ENCODE results near the gene FAM120A.

The FAM120A gene

DNA sequence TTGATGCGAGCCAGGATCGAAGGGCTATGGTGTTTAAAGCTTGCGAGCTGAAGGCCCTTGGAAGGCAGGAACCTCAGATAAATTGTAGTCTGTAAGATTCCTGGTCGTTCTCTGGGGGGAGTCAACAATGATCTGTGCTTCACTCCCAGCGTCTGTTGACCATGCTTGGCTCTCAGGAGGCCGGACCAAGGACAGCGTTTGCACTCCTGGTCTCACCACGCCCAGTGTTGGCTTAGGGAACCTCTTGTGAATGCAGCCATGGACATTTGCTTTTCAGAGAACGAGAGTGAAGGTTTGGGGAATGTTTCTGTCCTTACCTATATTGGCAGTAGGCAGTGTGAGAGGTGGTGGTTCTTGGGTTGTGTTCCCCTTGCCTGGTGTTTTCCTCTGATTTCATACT, 62.1 kb downstream of the FAM120A start:
- DNase-seq, result no peak

DNA sequence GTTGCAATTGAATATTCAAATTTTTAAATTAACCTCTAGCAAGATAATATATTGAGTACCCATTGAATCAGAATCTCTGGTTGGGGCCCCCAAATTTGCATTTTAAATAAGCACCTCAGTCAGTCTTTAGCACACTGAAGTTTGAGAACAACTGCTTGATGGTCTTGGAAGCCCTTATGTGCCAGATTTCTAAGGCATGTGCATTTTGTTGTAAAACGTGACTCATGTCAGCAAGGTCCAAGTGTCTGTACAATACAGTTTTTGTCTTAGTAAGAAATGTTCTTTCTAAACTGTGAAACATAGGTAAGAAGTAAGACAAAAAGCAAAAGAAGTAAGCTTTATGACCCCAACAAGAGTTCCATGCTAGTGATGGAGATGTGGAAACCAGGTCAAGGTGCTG, 65.8 kb downstream of the FAM120A start:
- no peak for DNase-seq

DNA sequence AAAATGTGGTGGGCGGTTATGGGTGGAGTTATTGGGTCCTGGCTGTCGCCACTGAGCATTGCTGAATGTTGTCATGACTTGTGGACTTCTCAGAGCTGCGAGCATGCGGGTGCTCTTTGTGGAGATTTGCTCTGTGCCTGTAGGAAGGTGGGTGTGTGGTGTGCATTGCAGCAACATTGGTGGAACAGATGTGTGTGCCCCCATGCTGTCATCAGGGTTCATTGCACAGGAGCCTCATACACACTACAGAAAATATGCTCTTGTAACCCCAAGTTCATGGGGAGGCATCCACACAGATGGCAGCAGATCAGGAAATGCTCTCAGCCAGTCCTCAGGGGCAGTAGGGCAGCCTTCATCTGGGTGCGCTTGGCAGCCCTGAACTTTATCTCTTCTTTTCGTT, 69.0 kb downstream of the FAM120A start:
- DNase-seq, result no peak

DNA sequence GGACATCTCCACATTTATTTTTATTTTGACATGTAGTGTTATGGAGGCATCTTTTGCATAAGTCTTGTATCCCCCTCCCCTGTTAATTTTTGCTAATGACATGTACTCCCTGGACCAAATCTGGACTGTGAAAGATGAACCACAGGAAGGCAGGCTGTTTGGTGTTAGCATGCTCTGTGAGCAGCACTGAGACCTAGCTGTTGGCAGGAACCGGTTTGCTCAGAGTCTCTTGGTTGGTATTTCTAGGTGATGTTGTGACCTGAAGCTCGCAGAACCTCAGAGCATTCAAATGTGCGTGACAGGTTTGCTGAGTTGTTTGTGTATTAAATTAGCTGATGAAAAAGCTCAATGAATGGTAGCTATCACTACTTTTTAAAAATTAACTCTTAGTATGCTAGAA, 71.3 kb downstream of the FAM120A start:
- DNase-seq, result no peak

DNA sequence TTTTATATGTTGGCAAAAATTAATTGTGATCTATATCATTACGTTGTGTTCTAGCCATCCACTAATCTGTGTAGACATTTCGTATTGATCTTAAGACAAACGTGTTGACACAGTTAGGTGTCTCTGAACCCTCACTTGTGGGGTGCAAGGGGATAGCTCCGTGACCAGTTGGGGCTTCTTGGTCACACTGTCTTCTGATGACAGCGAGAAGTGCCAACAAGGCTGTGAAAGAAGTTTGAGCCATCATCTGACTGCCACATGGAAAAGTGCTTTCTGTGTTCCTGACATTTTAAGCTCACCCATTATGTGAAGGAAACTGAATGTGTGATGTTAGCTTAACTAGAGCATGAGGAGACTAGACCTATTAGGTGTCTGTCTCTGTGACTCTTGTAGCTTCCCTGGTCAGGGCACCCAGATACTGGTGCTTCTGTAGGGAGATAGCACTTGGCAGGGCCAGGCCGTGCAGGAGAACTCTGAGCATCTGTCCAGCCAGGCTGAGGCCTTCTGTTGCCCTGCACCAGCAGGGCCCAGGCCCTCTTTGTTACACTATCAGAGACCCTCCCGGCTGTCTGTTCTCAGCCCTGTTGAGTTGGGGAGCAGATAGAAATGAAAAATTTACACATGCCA, 72.1 kb downstream of the FAM120A start:
- no peak for DNase-seq

DNA sequence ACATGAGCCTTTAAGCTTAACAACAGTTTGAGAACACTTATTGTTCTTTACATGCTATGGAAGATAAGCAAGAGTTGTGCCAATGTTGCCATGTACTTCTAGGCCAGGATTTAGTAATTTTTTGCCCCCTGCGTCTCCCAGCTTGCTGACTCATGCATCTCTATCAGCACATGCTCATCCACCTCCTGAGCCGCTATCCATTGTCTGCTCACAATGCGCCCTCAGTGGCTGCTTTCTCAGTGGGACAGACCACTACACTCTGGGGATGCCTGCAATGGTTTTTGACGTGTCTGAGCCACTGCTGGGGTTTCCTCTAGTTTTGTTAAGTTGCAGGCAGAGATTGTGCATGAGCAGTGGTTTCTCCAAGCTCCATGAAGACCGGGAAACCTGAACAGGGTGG, 74.0 kb downstream of the FAM120A start:
- no peak for DNase-seq

DNA sequence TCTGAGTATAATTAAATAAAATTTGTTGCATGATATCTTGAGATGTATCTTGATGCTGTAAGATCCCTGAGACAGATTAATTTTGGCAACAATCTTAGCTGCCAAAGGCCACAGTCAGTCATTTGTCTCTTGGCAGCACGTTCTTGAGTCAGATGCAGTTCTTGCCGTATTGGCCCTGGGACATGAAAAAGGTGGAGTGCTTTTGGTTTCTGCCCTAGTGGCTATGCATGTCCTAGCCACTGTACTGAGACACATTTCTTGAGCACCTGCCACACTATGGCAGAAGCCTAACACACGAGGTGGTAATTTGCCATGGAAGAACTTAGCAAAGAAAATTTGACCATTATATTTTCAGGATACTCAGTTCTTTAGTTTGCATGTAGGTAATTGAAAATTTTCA, 79.9 kb downstream of the FAM120A start:
- no peak for DNase-seq

DNA sequence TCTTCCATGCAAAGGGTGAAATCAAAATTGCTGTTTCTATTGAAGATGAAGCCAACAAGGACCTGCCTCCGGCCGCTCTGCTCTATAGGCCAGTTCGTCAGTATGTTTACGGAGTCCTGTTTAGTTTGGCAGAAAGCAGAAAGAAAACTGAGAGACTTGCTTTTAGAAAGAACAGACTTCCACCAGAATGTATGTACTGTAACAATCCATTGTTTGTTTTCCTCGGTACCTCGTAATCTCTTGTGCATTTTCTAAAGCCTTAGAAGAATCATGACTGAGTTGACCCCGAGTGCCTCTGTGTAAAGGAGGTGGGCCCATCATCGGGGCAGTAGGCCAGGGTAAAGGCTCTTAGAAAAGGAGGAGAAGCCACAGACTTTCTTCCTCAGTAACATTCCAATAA, 80.7 kb downstream of the FAM120A start:
- DNase-seq, result no peak

DNA sequence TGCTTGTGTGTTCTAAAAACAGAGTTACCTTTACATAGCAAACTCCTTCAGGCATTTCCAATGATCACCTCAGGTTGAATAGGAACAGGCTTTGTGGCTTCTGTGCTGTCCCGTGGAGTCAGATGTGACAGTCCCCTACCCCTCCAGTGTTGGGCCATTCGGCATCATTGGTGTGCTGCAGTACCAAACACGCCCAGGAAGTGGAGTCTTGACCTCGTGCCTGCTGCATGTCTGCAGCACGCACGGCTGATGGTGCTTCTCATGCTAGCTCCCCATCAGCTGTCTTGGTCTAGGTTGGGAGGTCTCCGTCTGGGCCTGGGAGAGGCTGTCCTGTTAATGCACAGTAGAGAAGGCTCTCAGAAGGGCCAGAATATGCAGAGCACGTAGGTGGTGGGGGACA, 82.4 kb downstream of the FAM120A start:
- DNase-seq, result no peak

DNA sequence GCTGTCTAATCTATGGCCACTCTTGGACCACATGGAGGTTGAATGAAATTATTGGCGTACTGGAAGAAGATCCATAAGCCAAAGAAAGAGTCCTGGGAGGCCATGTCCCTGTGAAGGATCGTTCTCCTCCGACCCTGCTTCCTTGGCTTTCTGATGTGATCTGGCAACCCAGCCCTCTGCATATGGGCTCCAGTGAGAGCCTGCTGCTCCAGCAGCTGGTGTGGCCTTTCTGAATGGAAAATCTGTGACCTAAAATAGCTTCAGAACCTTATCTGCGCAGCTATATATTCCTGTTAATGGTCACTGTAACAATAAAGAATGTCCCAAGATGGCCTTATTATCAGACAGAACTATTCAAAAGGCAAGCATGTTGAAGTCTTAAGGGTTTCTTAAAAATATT, 84.7 kb downstream of the FAM120A start:
- DNase-seq, result no peak

DNA sequence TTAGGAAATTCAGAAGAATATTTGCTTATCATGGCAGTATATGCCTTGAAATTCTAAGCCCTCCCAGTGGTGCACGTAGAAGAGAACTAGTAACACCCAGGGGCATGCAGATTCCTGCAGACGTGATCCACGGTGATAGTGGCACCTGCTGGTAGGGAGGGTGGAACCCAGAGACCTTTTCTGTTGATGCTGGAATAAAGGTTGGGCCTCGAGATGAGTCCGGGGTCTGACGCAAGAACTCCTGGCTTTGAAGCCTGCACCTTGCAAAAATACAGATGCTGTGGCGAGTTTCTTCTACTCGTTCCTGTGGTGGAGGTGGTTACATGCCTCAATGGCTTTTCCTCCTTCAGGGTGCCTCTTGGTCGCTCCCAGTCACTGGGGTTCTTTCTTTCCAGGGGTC, 85.4 kb downstream of the FAM120A start:
- DNase-seq, result no peak

DNA sequence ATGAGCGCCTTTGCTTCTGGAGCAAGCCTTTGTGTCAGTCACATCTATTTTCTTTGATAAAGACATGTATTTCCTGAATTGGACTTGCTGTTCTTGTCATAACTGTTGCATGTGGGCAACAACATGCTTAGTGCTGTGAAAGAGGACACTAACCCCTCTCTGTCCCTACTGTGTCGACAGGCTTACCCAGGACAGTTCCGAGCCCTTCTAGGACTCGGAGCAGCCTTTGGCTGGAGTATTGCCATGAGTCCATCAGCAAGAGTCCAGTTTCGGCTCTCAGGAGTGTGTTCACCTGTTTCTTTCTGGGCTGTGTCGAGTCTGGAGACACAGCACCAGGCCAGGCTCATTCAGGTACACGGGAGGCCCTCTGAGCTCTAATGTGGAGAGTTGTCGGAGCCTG, 88.8 kb downstream of the FAM120A start:
- DNase-seq, result no peak

DNA sequence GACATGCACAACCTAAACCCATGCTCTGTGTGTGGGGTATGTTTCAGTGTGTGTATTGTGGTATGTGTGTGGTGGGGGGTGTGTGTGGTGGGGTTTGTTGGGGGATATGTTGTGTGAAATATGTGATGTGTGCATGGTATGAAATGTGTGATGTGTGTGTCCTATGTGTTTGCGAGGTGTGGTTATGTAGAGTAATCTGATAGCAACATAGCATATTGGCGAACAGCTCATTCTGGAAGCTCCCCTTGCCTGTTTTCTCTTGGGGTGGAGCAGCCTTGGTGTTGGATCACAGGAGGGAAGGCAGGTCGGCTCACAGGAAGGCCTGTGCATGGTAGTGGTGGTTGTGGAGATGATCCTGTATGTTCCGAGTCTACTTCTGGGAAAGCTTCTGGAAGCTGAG, 89.5 kb downstream of the FAM120A start:
- no peak for DNase-seq

DNA sequence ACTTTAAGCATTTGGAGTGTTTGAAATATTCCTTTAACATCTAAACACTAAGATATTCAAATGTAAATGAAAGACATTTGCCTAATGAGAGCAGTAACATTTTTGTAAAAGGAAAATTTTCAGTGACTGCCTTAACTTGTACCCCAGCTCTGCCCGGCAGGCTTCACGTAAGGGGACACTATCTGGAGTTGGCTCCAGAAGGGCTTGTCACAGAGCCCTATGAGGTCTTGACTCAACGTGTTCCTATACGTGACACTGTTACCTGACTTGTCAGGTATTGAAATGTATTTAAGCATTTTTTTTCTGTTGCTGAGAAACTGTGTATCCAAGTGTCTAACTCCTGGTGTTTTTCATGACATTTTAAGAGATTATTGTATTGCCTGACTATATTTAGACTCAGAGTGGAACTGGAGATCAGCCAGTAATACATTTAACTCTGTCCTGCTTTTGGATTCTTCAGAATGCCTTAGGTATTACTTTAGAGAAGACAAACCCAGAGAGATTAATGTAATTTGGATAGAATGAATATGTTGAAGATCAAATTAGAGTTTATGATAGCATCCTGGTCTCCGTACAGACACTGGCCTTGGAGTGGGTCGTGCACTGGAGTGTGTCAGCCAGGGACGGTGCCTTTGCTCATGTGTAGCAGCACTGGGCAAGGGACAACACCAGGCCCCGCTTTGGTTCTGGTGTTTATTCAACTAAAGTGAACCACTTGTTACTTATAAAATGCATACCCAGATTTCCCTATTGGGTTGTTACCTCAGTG, 90.3 kb downstream of the FAM120A start:
- no peak for DNase-seq

DNA sequence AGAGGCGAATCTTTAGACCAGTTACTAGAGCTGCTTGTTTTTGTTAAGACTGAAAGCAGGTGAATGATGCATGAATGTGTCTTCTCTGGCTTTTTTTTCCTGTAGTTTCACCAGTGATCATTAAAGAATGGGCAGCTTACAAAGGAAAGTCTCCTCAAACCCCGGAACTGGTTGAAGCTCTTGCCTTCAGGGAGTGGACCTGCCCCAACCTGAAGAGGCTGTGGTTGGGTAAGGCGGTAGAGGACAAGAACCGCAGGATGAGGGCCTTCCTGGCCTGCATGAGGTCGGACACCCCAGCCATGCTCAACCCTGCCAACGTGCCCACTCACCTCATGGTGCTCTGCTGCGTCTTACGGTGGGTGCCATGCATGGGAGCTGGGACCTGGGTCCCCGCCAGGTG, 91.6 kb downstream of the FAM120A start:
- no peak for DNase-seq

DNA sequence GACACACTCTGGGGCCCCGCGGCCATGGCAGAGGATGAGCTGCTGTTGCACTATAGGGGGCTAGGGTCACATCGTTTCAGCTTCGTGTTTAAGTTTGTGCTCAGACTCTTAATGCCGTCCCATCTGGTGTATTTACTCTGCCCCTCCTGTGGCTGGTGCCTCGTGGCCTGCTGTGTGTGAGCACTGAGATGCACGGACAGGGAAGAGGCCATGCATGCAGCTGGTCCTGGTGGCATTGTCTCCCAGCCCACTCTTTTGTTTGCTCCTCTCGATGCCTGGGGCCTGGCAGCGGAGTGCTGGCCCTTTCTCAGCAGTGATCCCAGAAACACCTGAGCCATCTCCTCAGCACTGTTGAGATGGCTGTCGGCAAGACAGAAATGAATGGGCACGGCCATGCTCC, 94.9 kb downstream of the FAM120A start:
- no peak for DNase-seq

DNA sequence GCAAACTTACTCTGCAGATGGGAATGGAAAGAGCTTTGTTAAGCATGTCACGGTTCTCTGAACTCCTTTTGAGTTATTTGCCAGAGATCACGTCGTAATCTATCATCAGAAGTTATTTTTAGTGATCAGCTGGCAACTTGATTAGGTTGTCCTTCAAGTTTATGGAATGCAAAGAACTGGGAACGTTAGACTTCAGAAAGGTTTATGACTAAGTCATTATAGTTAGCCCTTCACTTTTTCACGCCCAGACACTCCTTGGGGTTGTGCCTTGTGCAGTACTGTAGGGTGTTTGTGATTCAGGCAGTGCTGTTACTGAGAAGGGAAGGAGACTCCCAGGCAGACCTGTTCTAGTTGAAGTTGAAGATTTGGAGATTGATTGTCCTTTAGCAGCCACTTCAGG, 98.1 kb downstream of the FAM120A start:
- DNase-seq, result no peak

DNA sequence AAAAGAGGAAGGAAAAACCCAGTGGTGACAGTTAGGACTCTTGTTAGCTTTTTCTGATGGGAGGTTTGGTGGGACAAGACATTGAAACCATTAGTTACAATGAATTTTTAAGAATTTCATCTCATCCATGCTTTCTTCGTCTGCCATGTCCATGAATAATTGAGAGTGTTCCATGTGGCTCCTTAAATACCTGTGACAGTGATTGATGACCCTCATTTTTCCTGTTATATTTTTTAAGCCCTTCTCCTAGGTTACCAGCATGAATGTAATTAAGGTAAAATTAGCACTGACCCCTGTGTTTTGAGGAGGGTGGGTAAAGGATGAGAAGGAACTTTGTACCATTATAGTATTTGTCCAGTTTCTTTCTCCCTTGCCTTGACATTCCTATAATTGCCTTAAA, 101.4 kb downstream of the FAM120A start:
- DNase-seq, result no peak

DNA sequence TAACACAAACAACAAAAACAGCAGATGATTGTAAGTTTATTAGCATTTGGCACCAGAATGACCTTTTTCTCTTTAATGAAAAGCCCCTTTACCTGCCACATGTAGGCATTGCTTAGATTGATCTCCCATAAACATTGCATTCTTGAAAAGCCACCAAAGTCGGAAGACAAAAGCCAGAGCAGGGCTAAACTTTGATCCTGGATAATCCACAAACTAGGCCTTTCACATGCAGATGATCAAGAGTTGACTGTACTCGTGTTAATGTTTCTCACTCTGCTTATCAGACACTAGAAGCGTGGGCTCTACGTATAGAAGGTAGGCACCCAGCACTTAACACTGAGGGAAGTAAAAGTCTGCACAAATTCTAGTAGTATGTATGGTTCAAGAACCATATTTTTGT, 103.9 kb downstream of the FAM120A start:
- no peak for DNase-seq

DNA sequence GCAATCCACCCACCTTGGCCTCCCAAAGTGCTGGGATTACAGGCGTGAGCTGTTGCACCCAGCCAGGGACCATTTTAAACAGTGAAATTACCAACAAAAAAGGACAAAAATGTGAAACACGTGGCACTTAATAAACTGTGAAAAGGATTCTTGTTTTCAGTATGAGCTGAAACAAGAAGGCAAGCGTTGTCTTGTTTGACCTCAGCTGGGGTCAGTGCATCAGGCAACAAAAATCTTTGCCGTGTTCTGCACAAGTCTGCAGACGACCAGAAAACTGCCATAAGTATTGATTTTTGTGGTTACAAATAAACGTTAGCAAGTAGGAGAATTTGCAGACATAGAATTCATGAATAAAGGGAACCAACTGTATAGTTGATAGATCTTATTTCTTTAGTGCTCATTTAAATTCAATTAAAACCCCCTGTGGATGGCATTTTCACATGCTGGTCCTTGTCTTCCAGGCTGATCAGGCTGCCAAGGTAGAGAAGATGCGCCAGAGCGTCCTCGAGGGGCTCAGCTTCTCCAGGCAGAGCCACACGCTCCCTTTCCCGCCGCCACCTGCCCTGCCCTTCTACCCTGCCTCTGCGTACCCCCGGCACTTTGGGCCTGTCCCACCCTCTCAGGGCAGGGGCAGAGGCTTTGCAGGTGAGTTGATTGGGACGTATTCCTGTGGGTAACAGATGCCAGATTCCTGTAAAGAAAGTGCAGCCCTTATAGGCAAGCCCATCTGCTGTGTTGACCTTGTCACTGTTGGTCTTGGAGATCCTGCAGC, 106.1 kb downstream of the FAM120A start:
- DNase-seq, result no peak

DNA sequence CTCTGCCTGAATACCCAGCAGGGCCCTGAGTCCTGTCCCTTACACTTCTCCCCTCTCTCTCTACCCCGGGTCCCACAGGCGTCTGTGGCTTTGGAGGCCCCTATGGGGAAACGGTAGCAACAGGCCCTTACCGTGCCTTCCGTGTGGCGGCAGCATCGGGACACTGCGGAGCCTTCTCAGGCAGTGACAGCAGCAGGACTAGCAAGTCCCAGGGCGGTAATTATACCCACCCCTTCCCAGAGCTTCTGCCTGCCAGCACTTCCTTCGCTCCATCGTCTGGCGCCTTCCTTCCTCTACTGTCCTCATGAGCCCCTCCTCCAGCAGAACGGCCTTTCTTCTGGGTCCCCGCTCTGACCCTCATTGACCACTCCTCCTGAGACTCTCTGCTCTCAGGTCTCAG, 107.0 kb downstream of the FAM120A start:
- no peak for DNase-seq

DNA sequence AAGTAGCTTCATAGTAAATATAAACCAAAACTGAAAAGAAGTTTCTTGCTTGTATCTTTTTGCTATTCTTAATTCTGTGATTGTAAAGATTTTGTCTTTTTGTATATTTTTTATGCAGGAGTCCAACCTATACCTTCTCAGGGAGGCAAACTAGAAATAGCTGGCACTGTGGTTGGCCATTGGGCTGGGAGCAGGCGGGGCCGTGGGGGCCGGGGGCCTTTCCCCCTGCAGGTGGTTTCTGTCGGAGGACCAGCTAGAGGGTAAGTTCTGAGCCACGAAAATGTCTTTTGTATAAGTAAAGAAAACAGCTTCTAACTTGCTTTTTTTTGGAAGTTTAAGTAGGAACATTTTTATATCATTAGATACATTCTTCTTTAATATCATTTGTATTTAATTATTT, 109.5 kb downstream of the FAM120A start:
- no peak for DNase-seq

DNA sequence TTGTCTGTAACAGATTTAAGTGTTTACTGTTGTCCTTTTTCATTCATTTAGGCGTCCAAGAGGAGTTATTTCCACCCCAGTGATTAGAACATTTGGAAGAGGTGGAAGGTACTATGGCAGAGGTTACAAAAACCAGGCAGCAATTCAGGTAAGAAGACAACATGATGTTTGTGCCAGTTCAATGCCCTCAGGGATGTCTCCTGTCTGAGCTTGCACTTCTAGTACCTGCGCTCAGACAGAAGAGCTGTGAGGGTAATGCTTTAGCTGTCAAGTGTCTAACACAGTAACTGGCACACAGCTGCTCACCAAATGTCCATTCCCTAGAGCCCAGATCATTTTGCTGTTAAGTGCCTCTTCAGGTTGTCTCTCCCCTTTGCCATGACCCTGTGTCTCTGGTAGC, 110.7 kb downstream of the FAM120A start:
- DNase-seq, result no peak

DNA sequence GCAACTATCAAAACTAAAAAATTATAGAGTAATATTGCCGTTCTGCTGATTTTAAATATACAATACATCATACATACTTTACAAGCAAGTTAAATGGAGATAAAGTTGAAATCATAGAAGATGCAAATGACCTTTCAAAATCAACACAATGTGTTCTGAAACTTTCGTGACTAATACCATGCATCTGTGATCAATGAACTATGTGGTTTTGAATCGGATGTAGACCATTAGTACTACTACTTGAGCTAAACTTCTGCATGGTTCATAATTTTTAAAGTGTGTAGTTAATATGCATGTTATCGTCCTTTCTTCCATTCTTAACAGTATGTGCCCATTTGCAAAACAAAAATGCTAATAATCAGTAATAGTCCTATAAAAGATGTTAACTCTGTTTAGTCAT, 113.6 kb downstream of the FAM120A start:
- no peak for DNase-seq

Data from NCI-H2029 (cell line).